Measurements from ENCODE around the gene CDH13. TPM values are rescaled to one million over a fixed set of nuclear protein-coding genes. Genes with fewer than 3 reads are reported as not detected.

CDH13 gene
- polyA plus RNA-seq, 2 of the 4 experiments (the other 2 are of a cell fraction) = not detected

- CTCF ChIA-PET = no interaction called here
- H3K4me3 ChIP-seq = no peak overlapping the region
- 31% methylated on average over 5 of the region's 5 CpGs for WGBS (ENCODE audit: missing lambda C conversion rate)
- H3K27ac ChIP-seq = no peak overlapping the region
- no peak overlapping the region for H3K4me2 ChIP-seq
- no peaks in the 10 kb centered on the region for H3K4me1 ChIP-seq
- ATAC-seq (no peak), FAIRE-seq (no peak), DNase-seq (ENCODE audit: low read depth in 1 of 2, low spot score in 1 of 2) (no peak)
- no peak for TF ChIP-seq ZSCAN20 (CRISPR knock-in tag; IDR thresholded peaks at IDR 0.05)
- TF ChIP-seq ZC3H11A (IDR thresholded peaks at IDR 0.05) = no peak
- TF ChIP-seq CHD2 (IDR thresholded peaks at IDR 0.05; ENCODE audit: low read length, partially characterized antibody) = no peak
- no peak for TF ChIP-seq NR3C1 (IDR thresholded peaks at IDR 0.05)
- no peak for TF ChIP-seq RAD21 (conservative IDR thresholded peaks at IDR 0.05 in 1 of 2, IDR thresholded peaks at IDR 0.05 in 1 of 2)
- TF ChIP-seq HOXB13 (CRISPR knock-in tag; IDR thresholded peaks at IDR 0.05; ENCODE audit: low read depth) = no peak
- no peak for TF ChIP-seq HMGXB4 (CRISPR knock-in tag; IDR thresholded peaks at IDR 0.05; ENCODE audit: borderline replicate concordance)
- no peak for TF ChIP-seq FOXS1 (CRISPR knock-in tag; IDR thresholded peaks at IDR 0.05)
- no peak for TF ChIP-seq BHLHE40 (IDR thresholded peaks at IDR 0.05; ENCODE audit: low read depth, low read length)
- TF ChIP-seq MAFK (IDR thresholded peaks at IDR 0.05; ENCODE audit: partially characterized antibody) = no peak
- no peak for TF ChIP-seq CTCF (IDR thresholded peaks at IDR 0.05)
- no peak for TF ChIP-seq MAX (IDR thresholded peaks at IDR 0.05)
- TF ChIP-seq BCL3 (IDR thresholded peaks at IDR 0.05) = no peak
- TF ChIP-seq SREBF2 (IDR thresholded peaks at IDR 0.05) = no peak
- TF ChIP-seq EP300 (IDR thresholded peaks at IDR 0.05) = no peak
- TF ChIP-seq TP53 (CRISPR knock-in tag; IDR thresholded peaks at IDR 0.05) = no peak
- TF ChIP-seq FOSB (CRISPR knock-in tag; IDR thresholded peaks at IDR 0.05) = no peak
- TF ChIP-seq POLR2AphosphoS2 (conservative IDR thresholded peaks at IDR 0.05; ENCODE audit: low read length) = no peak
- no peak for TF ChIP-seq CEBPB (IDR thresholded peaks at IDR 0.05)
- TF ChIP-seq MYC (IDR thresholded peaks at IDR 0.05; ENCODE audit: borderline replicate concordance, low read length) = no peak
- no peaks in the 10 kb centered on the region for H3K9me3 ChIP-seq
- POLR2A ChIA-PET = no interaction called here
These were observed 722.2 kb downstream of the CDH13 start for GRCh38 chr16:83348991-83349390.

- Histone ChIP-seq H3K4me2 (no peak overlapping the region), H3K4me3 (no peak overlapping the region), H3K9me3 (no peaks in the 10 kb centered on the region), H3K4me1 (no peaks in the 10 kb centered on the region), H3K27ac (no peak overlapping the region)
- CTCF ChIA-PET = interaction anchor here (0.5 to 0.8 kb wide), 3 partner anchors 10 to 999 kb away, joined by 3 read pairs; no protein-coding TSS in a partner anchor
- TF ChIP-seq TP53 (CRISPR knock-in tag; IDR thresholded peaks at IDR 0.05) = no peak
- TF ChIP-seq SMC3 (IDR thresholded peaks at IDR 0.05) = no peak
- TF ChIP-seq ZC3H11A (IDR thresholded peaks at IDR 0.05) = no peak
- 5% methylated on average over 5 of the region's 5 CpGs for WGBS (ENCODE audit: missing lambda C conversion rate)
- no peak for FAIRE-seq
- POLR2A ChIA-PET = no interaction called here
- no peak for ATAC-seq
- no peak for DNase-seq (ENCODE audit: low read depth in 1 of 2, low spot score in 1 of 2)
These were observed 723.7 kb downstream of the CDH13 start for GRCh38 chr16:83350481-83350880.
